NCI-H524 treated with DMSO at 0.1 percent for 48 hours (cell line): ENCODE results near the gene ARHGDIB.
A peak's percentile ranks its signal among the peaks of the same experiment; 100 is the strongest.

Experiments
- DNase-seq: peaks from one replicate; lab custom pipeline; 2025; lab: John Stamatoyannopoulos, UW

Gene ARHGDIB

DNA sequence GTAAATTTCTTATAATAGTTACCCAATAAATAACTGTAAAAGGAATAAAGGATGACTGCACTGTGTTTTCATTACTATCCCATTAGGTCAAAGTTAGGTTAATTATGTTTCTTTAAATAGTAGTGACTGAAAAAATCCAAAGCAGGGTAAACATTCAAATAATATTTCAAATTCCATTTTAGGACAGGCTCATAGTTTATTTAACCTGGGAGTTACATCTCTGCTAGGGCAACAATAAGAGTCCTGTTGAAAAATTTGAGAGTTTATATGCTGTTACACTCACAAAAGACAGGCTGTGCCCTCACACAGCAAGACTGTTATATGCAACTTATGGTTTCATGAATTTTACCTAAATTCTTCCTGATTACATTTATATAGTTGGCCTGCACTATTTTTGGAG is 31.1 kb downstream of the ARHGDIB start:
- no peak for DNase-seq

DNA sequence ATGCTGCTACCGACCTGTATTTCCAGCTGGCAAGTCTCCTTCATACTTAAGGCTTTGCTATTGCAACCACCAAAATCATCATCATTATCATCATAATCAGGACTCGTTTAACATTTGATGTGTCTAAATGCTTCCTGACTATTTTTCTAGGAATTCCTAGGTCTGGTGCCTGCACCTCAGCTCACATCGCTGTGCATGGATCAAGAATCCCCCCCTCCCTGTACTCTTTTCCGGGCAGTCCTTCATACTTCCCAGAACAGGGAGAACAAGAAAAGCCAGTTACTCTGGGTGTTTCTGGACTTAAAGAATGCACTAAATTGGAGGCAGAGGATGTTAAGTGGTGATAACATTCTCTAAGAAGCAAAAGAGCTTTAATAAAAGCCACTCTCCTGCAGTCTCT is 32.5 kb downstream of the ARHGDIB start:
- DNase-seq, result no peak

DNA sequence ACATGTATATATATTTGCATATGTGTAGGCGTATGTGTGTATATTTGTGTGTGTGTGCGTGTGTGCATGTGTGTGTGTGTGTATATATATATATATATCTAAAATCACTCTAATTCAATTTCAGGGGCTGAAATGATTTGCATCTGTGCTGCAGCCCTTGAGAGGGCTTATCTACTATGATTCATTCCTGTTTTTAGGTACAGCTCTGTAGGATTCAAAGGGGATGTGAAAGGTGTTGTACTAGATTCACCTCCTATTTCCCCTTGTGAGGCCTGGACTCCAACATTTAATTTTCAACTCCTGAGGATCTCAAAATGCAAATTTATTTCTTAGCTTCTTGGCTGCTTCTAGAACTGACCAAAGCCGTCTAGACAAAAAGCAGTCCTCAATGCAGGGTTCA is 34.1 kb downstream of the ARHGDIB start:
- DNase-seq, result no peak

DNA sequence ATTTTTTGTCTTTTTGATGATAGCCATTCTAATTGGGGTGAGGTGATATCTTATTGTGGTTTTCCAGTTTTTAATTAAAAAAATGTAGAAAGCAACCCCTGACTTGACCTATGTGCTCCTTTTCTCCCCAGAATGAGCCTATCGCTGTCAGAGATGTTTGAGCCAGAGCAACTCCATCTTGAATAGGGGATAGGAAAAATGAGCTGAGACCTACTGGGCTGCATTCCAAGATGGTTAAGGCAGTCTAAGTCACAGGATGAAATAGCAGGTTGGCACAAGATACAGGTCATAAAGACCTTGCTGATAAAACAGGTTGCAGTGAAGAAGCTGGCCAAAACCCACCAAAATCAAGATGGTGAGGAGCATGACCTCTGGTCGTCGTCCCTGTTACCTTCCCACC is 36.9 kb downstream of the ARHGDIB start:
- no peak for DNase-seq

DNA sequence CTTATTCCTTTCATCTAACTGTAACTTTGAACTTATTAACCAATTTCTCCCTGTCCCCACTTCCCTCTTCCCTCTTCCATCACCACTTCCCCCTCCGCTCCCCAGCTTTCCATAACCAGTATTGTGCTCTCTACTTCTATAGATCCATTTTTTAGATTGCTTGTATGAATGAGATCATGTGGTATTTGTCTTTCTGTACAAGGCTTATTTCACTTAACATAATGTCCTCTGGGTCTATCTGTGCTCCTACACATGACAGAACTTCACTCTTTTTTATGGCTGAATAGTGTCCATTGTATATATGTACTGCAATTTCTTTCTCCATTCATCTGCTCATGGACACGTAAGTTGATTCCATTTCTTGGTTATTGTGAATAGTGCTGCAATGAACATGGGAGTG is 37.5 kb downstream of the ARHGDIB start:
- DNase-seq, result no peak

DNA sequence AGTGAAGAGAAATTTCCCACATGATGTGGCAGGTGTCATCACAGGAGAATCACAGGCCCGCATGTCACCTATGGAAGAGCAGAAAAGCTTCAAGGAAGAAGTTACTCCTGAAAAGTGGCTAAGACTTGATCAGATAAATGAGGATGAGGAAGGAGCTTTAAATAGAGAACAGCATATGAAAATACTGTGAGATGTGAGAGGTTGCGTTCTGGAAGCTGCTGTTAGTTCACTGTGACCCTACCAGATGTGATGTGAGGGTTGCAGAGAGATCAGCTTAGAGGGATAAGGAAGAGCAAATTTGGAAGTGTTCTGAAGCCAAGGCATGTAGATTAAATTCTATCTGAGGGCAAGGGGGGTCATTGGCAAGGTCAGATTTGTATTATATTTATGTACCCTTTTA is 40.2 kb downstream of the ARHGDIB start:
- no peak for DNase-seq

DNA sequence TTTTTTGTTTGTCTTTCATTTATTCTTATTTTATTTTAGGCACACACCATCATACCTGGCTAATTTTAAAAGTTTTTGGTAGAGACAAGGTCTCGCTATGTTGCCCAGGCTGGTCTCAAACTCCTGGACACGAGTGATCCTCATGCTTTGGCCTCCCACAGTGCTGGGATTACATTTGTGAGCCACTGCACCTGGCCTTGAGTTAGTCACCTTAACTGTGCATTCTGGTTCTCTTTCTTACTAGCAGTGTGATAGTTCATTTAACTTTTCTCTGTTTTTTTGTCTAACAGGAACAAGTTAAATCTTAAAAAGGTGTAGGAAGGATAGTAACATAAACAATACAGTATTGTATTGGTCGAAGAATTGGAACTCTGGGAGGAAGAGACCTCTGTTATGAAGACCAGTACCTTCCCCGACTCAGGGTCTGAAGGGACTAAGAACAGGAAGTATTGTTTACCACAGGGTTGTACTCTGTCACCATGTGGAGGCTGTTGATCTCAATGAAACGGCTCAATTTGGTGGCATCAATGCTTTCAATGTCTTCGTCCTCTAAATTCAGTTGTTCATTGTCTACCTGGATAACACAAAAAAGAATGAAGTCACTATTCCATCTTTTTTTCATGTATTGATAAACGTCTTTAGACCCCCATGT is 40.8 kb downstream of the ARHGDIB start:
- no peak for DNase-seq

DNA sequence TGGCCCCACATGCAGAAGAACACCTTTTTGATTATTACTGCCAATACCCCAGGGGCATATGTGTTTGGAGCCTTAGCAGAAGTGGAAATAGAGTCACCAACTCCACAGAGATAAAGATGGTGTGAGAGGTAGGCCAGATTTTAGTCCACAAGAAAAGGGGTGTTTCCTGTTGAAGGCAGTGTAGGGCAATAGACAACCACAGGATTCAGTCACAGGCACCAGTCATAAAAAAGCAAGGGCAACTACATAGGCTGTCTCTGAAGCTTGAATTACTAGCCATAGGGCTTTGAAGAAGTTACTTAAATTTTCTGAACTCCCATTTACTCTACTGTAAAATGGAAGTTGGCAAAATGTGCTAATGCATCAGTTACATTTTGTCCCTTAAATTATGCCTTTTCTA is 41.9 kb downstream of the ARHGDIB start:
- no peak for DNase-seq

DNA sequence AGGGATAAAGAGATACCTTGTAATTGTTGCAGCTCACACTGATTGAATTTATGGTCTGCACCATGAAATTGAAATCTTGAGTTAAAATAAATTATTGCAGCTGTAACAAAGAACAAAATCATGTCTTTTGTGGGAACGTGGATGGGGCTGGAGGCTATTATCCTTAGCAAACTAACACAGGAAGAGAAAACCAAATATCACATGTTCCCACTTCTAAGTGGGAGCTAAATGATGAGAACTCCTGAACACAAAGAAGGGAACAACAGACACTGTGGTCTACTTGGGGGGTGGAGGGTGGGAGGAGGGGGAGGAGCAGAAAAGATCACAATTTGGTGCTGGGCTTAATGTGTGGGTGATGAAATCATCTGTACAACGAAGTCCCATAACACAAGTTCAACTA is 45.7 kb downstream of the ARHGDIB start:
- no peak for DNase-seq

DNA sequence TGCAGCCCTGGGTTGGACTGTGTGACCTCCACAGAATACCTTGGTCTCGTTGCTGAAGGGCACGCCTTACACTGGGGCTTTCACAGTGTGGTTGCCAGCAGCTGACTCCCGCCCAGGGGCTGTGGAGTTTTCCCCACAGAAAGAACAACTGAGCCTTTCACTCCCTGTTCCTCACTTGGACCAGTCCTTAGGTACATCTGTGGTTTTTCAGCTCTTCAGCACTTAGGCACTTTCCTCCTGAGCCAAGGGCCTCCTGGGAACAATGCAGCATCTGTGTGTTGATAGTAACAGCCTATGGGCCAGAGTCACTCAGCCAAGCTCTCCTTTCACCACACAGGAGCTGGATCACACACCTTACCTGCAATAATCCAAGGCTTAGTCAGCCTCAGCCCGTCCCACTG is 48.0 kb downstream of the ARHGDIB start:
- no peak for DNase-seq

DNA sequence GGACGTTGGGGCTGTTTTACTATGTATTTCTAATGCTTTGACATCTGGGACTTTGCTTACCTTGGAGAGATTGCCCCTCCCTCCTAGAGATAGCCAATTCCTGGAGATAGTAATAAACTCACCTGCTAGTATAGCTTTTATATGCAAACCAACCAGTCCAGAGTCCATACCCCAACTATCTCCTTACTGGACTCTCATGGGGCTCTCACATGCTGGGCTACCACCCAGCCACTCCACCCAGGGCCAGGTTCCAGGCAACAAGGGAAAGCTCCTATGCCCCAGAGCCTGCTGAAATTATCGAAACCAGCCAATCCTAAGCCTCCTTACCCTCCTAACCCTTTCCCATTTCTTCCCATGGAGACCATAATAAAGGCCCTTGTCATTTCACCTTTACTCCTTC is 50.3 kb downstream of the ARHGDIB start:
- no peak for DNase-seq

DNA sequence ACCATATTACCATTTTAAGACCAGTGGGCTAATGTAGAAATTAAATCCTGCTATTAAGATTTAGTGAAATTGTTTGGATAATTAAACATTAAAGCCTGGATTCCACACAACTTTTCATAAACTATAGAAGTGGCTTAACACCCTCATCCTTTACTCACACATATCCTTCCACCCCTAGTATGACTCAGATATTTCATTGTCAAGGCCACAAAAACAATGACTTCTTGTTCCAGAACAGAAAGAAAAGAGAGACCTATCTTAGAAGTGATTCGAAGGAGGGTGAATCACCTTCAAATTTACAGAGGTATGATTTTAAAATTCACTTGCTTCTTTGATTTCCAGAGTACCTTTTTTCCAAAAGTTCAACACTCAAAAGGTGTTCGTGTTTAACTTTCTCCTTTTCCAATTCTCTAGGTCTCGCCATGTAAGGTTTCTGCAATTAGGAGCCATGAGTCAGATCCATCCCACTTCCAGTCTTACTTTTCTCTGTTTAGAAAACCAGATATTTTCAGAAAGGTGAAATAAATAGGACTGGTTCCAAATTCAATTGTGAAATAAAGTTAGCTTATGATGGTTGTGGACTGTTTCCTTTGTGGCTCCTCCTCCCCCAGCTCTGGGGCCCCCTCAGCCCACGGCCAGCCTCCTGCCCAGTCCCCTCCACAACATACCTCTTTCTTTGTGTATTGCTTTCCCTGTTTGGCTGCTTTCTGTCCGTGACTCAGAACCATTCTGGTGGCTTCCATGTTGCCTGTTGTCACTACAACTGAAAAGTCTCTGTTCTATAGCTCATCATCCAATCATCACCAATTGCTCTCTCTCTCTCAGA is 51.1 kb downstream of the ARHGDIB start:
- no peak for DNase-seq

DNA sequence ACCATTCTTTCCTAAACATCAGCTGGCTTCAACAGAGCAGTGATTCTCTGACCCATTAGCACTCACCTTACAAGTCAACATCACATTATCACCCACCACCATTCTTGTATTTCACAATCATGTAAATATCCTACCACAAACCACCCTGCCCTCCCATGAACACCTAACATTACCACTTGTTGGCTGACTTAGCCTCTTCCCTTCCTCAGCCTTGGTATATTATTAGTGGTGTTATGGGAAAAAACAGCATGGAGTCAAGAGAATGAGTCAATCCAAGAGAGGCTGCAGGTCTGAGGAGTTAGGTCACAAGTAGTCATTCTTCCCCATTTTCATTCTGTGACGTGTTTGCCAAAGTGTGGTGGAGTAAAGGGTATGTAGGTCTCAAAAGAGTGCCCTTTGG is 53.4 kb downstream of the ARHGDIB start:
- no peak for DNase-seq

DNA sequence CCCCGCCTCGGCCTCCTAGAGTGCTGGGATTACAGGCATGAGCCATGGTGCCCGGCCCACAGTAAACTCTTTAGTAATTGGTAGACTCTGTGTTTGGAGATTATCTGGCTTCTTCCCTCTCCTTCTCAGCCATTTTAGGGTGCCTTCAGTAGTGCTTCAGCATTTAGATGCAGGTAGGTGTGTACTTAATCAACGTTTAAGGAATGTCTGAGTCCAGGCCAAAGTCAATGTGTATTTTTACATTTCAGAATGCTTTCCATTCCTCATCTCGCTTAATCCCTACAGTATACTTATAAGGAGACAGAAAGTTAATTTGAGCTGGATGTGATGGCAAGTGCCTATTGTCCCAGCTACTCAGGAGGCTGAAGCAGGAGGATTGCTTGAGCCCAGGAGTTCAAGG is 55.3 kb downstream of the ARHGDIB start:
- DNase-seq, result no peak

DNA sequence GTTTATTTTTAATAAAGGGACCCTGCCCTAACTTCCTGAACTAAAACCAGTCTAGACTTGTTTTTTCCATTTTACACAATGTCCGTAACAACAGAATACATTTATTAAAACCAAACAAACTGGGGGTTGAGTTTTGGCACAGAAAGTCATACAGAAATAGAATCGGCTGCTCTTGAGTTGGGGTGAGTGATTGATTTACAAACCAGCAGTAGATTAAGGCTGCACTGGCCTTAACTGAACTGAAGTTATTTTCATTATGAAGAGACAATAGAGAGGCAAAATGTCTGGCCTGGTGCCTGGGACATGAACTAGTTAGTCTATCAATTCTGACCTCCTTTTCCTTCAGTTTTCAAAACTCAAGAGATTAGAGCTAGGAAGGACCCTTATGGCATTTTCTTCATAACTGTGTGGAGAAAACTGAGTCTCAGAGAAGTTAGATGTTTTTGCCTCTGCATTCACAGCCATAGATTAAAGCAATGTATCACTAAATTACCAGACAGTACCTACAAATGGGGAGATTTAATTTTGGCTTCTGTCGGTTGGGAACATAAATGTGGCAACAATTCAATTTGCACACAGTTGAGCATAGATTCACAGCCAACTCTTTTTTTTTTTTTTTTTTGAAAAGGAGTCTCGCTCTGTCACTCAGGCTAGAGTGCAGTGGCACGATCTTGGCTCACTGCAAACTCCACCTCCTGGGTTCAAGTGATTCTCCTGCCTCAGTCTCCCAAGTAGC is 56.0 kb downstream of the ARHGDIB start:
- DNase-seq, result no peak

DNA sequence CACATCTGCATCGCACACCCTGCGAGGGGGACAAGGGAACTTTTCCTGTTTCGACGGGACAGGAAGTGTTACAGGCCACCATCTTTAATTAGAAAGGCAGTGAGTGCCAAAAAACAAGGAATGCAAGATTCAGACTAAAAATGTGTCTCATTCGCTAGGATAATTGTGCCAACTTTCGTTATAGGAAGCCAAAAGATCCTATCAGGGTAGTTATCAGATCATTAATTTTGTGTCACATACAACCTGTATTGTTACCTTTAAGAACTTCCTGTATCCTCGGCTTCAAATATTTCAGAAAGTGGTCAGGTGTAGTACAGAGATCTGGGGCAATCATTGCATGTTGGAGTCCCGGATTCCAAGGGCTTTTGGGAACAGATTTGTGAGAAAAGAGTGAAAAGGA is 56.5 kb downstream of the ARHGDIB start:
- DNase-seq, result no peak

DNA sequence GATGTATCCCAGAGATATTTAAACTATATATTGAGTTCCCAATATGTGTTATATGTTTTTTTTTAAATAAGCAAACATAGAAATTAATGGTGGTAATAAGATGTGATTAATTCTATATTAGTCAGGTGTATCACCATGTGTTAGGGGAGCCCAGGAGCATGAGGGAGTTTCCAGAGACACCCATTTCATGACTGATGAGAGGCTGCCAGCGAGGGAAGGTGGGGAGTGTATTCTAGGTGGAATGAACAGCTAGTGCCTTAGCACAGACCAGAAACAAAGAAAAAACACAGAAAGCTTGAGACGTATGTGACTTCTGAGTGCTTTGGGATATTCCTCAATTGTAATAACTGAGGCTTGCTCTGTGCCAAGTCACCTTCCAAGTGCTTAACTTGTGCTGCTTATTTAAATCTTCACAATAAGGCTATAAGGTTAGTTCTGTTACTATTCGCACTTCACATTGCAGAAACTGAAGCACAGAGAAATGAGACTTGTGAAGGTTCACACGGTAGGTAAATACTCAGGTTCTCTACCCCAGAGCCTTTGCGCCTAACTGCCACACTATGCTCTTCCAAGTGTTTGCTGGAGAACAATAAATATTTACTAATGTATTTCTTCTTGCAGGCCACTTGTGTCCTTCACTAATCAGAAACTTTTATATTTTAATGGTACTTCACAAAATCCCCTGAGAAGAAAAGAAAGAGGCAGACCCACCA is 57.9 kb downstream of the ARHGDIB start:
- no peak for DNase-seq

DNA sequence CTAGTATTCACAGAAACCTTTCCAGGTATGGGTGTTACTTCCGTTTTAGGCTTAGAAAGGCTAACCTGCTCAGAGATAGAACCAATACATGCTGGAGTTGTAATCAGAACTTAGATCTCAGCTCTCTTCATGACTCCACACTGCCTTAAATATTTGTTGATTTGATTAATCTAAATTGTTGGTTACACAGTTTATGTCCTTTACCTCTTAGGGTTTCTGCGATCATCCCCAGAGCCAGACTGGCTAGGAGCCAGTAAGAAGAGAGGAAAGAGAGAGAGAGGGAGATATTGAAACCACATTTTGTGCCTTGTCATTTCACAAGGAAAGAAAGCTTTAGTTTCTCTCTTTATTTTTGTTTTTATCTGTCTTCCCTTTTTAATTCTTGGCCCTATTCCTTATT is 58.9 kb downstream of the ARHGDIB start:
- DNase-seq, result no peak

DNA sequence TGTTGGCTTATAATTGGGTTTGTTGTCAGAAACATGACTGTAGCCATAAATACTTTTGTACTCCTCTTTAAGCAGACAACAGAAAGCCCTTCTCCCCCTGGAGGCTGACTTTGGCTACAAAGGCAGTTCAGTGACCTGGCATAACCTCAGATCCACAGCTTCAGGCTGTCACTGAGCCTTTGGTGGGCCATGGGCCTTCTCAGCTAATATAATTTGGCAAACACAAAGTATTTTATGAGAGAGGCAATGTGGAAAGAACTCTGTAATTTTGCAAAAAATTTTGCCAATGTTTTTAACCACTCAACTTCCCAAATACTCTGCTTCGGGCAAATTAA is 60.2 kb downstream of the ARHGDIB start:
- no peak for DNase-seq

DNA sequence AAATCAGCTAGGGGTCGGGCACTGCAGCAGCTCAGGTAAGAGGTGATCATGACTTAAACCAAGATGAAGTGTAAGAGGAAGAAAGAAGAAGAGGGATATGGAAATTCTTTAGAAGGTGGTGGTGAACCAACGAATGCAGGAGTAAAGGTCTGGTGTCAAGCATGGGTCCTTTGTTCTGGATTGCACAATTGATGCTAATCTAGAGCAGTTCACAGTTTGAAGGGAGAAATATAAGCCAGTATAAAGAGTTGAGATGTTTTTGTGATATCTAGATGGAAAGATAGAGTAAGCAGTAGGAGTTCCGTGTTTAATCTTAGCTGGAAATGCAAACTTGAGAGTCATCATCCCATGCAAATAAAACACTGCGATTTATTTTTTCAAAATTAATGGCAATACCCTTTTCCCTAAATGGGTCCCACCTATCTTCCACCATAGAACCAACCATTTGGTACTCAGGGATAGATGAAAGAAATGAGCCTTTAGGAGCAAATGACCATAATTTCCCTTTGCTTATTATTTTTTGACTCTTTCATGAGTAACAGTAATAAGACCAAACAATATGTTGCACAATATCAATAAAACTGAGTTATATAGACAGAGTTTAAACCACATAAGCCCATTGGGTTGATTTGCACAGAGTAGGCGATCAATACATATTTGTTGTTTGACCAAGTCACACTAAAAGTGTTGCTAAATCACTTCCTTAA is 60.7 kb downstream of the ARHGDIB start:
- DNase-seq, result no peak

DNA sequence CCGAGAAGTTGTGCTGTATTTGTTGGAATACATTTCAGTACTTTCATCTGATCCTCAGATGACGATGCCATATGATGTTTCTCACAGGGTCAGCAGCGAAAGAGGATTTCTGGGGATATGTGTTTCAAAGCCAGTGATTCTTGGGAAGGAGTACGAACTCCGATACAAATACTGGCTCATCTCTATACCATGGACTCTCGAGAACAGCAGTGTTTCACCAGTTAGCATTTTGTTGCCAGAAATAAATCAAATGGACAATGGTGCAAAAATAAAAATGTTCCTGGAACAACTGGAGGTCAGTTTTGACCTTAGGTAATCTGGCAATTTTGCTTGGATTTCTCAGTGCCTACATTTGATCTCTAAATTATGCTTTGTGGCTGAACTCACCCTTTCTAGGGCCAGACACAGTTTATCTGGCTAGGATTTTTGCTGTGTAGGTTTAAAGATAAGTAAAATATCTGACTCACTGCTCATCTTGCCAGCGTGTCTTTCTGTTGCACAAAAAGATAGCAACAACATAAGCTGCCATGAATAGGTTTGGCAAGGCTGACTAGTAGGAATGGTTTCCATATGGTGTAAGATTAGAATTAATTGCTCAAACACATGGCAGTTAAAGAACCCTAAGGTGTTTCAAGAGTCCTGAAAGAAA is 64.8 kb downstream of the ARHGDIB start:
- peak; percentile 52 for DNase-seq
